ENCODE results near the gene DNAJC19.

DNAJC19 gene

DNA sequence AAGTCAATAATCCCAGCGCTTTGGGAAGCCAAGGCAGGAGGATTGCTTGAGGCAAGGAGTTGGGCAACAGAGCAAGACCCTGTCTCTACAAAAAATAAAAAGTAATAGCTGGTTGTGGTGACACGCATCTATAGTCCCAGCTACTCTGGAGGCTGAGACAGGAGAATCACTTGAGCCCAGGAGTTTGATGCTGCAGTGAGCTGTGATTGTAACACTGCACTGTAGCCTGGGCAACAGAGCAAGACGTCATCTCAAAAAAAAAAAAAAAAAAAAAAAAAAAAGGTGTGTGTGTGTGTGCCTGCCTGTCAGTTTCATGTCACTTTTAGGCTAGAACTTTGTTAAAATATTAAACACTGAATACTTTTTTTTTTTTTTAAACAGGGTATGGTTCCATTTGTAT is 28.4 kb downstream of the DNAJC19 start:
- no peak for DNase-seq

GRCh38 chr3:180959691-180960090 is 29.8 kb downstream of the DNAJC19 start:
- DNase-seq = no peak

DNA sequence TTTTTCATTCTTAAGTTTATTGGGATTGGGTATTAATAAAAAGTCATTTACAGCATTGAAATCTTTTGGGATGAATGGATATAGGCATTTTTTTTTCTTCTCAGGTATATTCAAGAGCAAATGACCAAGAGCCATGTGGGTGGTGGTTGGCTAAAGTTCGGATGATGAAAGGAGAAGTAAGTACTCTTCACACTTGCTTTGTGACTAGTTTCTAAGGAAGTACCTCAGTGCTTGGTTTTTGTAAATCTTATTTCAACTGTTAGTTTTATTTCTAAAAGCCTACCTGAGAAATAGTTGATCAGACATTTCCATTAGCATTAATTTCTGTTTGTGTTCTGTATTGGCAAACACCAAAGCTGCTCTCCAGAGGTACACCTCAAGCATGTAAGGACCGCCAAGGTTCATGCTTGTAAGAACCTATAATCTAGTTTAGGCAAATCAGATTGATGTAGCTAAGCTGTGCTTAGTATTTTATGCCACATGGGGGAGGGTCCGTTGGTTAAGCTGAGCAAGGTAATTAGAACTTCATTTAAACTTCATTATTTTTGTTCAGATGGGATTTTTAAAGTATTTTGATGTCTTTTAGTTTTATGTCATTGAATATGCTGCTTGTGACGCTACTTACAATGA is 41.7 kb downstream of the DNAJC19 start:
- DNase-seq = no peak

- DNase-seq = no peak
Measured at GRCh38 chr3:180940826-180941225, 48.7 kb downstream of the DNAJC19 start.

- no peak for DNase-seq
Measured at GRCh38 chr3:180934638-180935037, 54.9 kb downstream of the DNAJC19 start.
